Endothelial cell (in vitro differentiated cells): Measurements from ENCODE around the gene MATK. TPM values are rescaled to one million over a fixed set of nuclear protein-coding genes. Genes with fewer than 3 reads are reported as not detected.

Experiments
- DNase-seq: peaks from one replicate; pipeline ENCODE4 v3.0.0; 2021; ENCODE audit warnings: low spot score
- H3K27ac Mint-ChIP-seq: one replicate; pipeline ENCODE4 v1.8.0; 2021; ENCODE audit warnings: mixed read lengths, inconsistent platforms; ENCODE audit not compliant: unreplicated experiment
- H3K27me3 Mint-ChIP-seq: one replicate; pipeline ENCODE4 v1.8.0; 2021; ENCODE audit warnings: mild to moderate bottlenecking, moderate library complexity, mixed read lengths, inconsistent platforms; ENCODE audit not compliant: unreplicated experiment
- H3K36me3 Mint-ChIP-seq: one replicate; pipeline ENCODE4 v1.8.0; 2021; ENCODE audit warnings: mild to moderate bottlenecking, low read depth, mixed read lengths, inconsistent platforms; ENCODE audit not compliant: unreplicated experiment
- H3K4me1 Mint-ChIP-seq: one replicate; pipeline ENCODE4 v1.8.0; 2021; ENCODE audit warnings: mild to moderate bottlenecking, mixed read lengths, inconsistent platforms; ENCODE audit not compliant: unreplicated experiment
- H3K4me3 Mint-ChIP-seq: one replicate; pipeline ENCODE4 v1.8.0; 2021; ENCODE audit warnings: mild to moderate bottlenecking, mixed read lengths, inconsistent platforms; ENCODE audit not compliant: unreplicated experiment
- H3K9me3 Mint-ChIP-seq: one replicate; pipeline ENCODE4 v1.8.0; 2021; ENCODE audit warnings: mixed read lengths, inconsistent platforms; ENCODE audit not compliant: unreplicated experiment
- total RNA-seq: library from RNA; stranded (reverse); fragmentation: NEBNext Ultra II Directional; extraction: Animal tissue kit (Norgen Biotek cat#: 25700); gene quantifications from one replicate; pipeline ENCODE4 v1.2.1, GENCODE V29; 2021; ENCODE audit not compliant: unreplicated experiment
- TF ChIP-seq, protein P1 (sequence below): fragments of 200-600 bp; sonication (generic); IDR thresholded peaks from one replicate; pipeline ENCODE4 v1.5.0; 2021; ENCODE audit warnings: antibody characterized with exemption; ENCODE audit not compliant: unreplicated experiment

The MATK gene
- total RNA-seq, 1 donor from 2014 or later: 10.9 TPM

DNA sequence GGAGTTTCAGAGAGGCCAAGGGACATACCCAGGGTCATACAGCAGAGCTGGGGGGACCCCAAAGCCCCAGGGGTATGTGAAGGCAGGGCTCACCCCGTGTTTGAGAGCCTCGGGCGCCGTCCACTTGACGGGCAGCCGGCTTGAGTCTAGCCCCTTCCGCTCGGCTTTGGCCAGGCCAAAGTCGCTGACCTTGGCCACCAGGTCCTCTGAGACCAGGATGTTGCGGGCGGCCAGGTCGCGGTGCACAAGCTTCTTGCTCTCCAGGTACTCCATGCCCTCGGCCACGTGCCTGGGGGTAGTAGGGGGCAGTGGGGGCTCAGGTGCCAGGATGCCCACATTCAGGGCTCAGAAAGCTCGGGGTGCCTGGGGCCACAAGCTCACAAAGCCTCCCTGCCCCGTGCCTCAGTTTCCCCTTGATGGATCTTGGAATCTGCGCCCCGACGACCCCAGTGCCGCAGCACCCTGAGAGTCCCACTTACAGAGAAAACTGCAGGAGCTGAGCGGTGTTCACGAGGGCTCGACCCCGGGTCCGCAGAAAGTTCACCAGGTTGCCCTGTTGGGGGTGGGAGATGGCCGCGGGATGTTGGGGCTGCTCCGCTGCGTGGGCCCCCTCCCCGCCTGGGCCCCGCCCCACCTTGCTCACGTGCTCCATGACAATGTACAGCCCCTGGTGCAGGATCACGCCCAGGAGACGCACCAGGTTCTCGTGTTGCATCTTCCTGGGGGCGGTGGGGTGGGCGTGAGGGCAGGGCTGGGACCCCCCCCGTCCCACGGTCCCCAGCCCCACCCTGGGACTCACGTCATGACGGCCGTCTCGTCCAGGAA is 7.1 kb downstream of the MATK start:
- Mint-ChIP-seq H3K4me1 (peaks cover 4% of the 10 kb centered on the region), H3K27me3 (peaks cover 12% of the 10 kb centered on the region), H3K9me3 (peaks cover 11% of the 10 kb centered on the region), H3K27ac (no peak overlapping the region), H3K4me3 (no peak overlapping the region), H3K36me3 (peaks cover 21% of the 10 kb centered on the region)
- DNase-seq: no peak
- TF ChIP-seq, protein P1, sequence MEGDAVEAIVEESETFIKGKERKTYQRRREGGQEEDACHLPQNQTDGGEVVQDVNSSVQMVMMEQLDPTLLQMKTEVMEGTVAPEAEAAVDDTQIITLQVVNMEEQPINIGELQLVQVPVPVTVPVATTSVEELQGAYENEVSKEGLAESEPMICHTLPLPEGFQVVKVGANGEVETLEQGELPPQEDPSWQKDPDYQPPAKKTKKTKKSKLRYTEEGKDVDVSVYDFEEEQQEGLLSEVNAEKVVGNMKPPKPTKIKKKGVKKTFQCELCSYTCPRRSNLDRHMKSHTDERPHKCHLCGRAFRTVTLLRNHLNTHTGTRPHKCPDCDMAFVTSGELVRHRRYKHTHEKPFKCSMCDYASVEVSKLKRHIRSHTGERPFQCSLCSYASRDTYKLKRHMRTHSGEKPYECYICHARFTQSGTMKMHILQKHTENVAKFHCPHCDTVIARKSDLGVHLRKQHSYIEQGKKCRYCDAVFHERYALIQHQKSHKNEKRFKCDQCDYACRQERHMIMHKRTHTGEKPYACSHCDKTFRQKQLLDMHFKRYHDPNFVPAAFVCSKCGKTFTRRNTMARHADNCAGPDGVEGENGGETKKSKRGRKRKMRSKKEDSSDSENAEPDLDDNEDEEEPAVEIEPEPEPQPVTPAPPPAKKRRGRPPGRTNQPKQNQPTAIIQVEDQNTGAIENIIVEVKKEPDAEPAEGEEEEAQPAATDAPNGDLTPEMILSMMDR: no peak

DNA sequence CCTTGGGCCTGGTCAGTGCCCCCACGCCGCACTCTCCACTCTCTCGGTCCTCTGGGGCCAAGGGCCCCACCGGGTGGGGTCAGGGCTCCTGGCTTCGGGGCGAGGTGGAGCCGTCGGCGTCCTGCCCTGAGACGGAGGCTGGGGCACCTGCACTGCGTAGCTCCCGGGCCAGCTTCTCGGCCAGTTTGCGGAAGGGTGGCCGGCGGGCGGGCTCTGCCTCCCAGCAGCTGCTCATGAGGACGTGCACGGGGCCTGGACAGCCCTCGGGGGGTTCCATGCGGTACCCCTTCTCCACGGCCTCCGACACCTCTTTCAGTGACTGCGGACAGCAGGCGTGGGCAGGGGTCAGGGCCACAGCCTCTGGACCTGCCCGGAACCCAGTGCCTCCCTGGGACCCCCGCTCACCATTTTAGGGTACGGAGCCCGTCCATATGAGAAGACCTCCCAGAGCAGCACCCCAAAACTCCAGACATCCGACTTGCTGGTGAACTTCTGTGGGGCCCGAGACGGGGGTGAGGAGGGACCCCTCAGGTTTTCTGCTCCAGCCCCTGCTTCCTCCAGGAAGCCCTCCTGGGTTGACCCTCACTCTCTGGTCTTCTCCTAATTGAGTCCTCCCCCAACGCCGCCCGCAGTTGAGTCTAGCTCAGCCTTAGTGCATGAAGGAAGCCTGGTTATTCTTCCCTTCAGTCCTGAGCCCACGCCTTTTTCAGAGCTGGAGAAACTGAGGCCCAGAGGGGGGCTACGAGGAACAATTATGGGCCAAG is 7.9 kb downstream of the MATK start:
- Mint-ChIP-seq H3K4me1 (peaks cover 4% of the 10 kb centered on the region), H3K9me3 (peaks cover 11% of the 10 kb centered on the region), H3K36me3 (peaks cover 21% of the 10 kb centered on the region), H3K4me3 (no peak overlapping the region), H3K27ac (no peak overlapping the region), H3K27me3 (peaks cover 18% of the 10 kb centered on the region)
- no peak for DNase-seq
- TF ChIP-seq, protein P1: no peak

DNA sequence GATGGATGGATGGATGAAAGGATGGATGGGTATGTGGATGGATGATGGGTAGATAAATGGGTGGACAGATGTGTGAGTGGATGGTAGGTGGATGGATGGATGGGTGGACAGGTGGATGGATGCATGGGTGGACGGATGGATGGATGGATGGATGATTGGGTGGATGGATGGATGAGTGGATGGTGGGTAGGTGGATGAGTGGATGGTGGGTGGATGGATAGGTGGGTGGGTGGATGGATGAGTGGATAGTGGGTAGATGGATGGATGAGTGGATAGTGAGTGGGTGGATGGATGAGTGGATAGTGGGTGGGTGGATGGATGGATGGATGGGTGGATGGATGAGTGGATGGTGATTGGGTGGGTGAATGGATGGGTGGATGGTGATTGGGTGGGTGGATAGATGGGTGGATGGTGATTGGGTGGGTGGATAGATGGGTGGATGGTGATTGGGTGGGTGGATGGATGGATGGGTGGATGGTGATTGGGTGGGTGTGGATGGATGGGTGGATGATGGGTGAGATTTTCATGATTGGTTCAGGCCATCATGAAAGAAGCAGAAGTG is 9.6 kb downstream of the MATK start:
- Mint-ChIP-seq H3K9me3 (peaks cover 2% of the 10 kb centered on the region), H3K36me3 (peaks cover 12% of the 10 kb centered on the region), H3K27me3 (peaks cover 12% of the 10 kb centered on the region), H3K27ac (no peak overlapping the region), H3K4me3 (peak overlapping the region; percentile 19), H3K4me1 (no peaks in the 10 kb centered on the region)
- TF ChIP-seq, protein P1: no peak
- DNase-seq: no peak

DNA sequence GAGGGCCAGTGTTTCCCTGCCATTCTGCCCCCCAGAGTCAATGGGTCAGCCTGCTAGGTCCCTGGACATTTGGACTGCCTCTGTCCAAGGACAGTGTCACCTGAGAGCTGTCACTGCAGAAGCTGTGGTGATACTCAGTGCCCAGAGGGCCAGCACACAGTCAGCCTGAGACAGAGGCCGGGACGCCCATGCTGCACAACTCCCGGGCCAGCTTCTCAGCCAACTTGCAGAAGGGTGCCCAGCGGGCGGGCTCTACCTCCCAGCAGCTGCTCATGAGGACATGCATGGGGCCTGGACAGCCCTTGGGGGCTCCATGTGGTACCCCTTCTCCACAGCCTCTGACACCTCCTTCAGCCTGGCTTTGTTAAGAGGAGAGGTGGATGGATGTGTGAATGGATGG is 10.3 kb downstream of the MATK start:
- H3K9me3 Mint-ChIP-seq: no peaks in the 10 kb centered on the region
- no peak for DNase-seq
- H3K36me3 Mint-ChIP-seq: peaks cover 5% of the 10 kb centered on the region
- no peak overlapping the region for H3K4me3 Mint-ChIP-seq
- peaks cover 11% of the 10 kb centered on the region for H3K27me3 Mint-ChIP-seq
- TF ChIP-seq, protein P1: no peak
- H3K4me1 Mint-ChIP-seq: no peaks in the 10 kb centered on the region
- no peak overlapping the region for H3K27ac Mint-ChIP-seq
